Ishikawa (cell line): ENCODE results near the gene EHF.

Experiments used
- CEBPB ChIP-seq: IDR thresholded peaks from 2 replicates; pipeline ENCODE4 v1.6.1; 2012
- CREB1 ChIP-seq: IDR thresholded peaks from 2 replicates; pipeline ENCODE4 v1.6.1; 2012; ENCODE audit warnings: low read depth
- EGR1 ChIP-seq: IDR thresholded peaks from 2 replicates; pipeline ENCODE4 v1.6.1; 2012
- EP300 ChIP-seq: IDR thresholded peaks from 2 replicates; pipeline ENCODE4 v1.6.1; 2012; ENCODE audit warnings: borderline replicate concordance
- FOXM1 ChIP-seq: IDR thresholded peaks from 2 replicates; pipeline ENCODE4 v1.6.1; 2012; ENCODE audit warnings: low read depth, borderline replicate concordance
- MAX ChIP-seq: IDR thresholded peaks from 2 replicates; pipeline ENCODE4 v1.6.1; 2012
- NFIC ChIP-seq: IDR thresholded peaks from 2 replicates; pipeline ENCODE4 v1.6.1; 2012
- RAD21 ChIP-seq: IDR thresholded peaks from 2 replicates; pipeline ENCODE4 v1.6.1; 2012; ENCODE audit warnings: low read depth
- REST ChIP-seq: IDR thresholded peaks from 2 replicates; pipeline ENCODE4 v1.6.1; 2012; ENCODE audit warnings: low read depth, mild to moderate bottlenecking
- TAF1 ChIP-seq: IDR thresholded peaks from 2 replicates; pipeline ENCODE4 v1.6.1; 2012; ENCODE audit warnings: low read depth, mild to moderate bottlenecking
- TCF12 ChIP-seq: IDR thresholded peaks from 2 replicates; pipeline ENCODE4 v1.6.1; 2012; ENCODE audit warnings: low read depth
- TEAD4 ChIP-seq: IDR thresholded peaks from 2 replicates; pipeline ENCODE4 v1.6.1; 2012
- USF1 ChIP-seq: IDR thresholded peaks from 2 replicates; pipeline ENCODE4 v1.6.1; 2012
- YY1 ChIP-seq: IDR thresholded peaks from 2 replicates; pipeline ENCODE4 v1.6.1; 2012; ENCODE audit warnings: low read depth
- ZBTB7A ChIP-seq: IDR thresholded peaks from 2 replicates; pipeline ENCODE4 v1.6.1; 2012; ENCODE audit warnings: low read depth

The EHF gene

DNA sequence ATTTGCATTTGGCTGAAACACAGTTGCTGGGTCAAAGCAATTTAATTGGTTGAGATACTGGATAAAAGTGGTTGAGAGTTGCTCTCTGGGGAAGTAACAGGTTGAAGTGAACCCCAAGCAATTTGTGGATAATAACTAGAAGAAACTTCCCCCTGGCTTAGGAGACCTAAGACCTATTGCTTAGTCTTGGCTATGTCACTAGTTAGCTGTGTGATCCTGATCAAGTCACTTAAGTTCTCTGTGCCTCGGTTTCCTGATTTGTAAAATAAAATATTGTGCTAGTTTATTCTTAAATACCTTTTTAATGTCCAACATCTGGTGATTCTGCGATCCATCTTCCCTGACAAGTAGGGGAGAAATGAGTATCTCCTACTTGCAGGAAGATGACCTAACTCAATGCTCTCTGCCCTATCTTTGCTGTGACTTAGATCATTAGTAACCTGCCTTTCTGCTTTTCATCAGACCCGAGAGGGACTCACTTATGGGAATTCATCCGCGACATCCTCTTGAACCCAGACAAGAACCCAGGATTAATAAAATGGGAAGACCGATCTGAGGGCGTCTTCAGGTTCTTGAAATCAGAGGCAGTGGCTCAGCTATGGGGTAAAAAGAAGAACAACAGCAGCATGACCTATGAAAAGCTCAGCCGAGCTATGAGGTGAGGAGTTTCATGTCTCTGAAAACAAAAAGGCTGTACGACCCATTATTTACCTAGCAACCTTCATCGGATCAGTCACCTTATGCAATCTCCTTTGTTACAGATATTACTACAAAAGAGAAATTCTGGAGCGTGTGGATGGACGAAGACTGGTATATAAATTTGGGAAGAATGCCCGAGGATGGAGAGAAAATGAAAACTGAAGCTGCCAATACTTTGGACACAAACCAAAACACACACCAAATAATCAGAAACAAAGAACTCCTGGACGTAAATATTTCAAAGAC, 37.5 kb downstream of the EHF start:
- no peak for TF ChIP-seq NFIC
- TF ChIP-seq FOXM1, result no peak
- no peak for TF ChIP-seq USF1
- TF ChIP-seq EGR1, result no peak
- no peak for TF ChIP-seq CEBPB
- TF ChIP-seq TCF12, result no peak
- TF ChIP-seq RAD21, result no peak
- TF ChIP-seq TAF1, result no peak
- no peak for TF ChIP-seq TEAD4

DNA sequence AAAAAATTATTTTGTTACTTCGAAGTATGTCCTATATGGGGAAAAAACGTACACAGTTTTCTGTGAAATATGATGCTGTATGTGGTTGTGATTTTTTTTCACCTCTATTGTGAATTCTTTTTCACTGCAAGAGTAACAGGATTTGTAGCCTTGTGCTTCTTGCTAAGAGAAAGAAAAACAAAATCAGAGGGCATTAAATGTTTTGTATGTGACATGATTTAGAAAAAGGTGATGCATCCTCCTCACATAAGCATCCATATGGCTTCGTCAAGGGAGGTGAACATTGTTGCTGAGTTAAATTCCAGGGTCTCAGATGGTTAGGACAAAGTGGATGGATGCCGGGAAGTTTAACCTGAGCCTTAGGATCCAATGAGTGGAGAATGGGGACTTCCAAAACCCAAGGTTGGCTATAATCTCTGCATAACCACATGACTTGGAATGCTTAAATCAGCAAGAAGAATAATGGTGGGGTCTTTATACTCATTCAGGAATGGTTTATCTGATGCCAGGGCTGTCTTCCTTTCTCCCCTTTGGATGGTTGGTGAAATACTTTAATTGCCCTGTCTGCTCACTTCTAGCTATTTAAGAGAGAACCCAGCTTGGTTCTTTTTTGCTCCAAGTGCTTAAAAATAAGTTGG, 38.3 kb downstream of the EHF start:
- TF ChIP-seq REST (no peak), RAD21 (no peak), NFIC (no peak), YY1 (no peak), MAX (no peak), FOXM1 (no peak), CREB1 (no peak), TCF12 (no peak), CEBPB (no peak), EGR1 (no peak), TEAD4 (no peak), ZBTB7A (no peak), USF1 (no peak), TAF1 (no peak), EP300 (no peak)

DNA sequence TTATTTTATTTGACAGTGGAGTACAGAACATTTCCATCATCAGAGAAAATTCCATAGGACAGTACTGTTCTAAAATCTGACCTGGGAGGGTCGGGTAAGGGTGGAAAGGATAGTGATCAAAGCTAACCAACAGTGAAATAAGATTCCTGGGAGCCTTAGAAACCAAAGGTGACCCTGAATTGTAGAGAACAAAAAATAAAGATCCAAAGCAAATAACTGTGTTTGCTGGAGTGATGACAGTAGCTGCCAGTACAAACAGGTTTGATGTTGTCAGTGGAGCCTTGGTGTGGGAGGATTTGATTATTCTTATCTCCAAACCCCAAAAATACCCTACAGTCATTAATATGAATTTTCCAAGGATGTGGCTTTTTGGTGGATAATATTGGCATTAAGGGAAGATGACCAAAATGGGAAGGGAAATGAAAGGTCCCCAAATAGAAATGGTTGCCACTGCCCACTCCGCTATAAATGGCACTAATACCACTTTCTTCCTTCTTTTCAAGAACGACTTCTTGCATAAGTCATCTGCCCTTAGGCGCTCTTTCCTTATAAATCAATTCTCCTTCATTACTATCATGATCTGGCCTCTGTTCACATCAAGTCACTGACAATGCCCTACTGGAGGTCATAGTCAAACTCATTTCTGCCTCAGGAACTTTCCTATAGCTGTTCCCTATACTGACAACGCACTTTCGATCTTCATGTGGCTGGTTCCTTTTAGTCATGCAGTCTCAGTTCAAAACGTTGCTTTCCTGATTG, 44.4 kb downstream of the EHF start:
- TF ChIP-seq EGR1, result no peak
- TF ChIP-seq ZBTB7A, result no peak
- no peak for TF ChIP-seq CEBPB
- no peak for TF ChIP-seq TAF1
- TF ChIP-seq FOXM1, result no peak
- TF ChIP-seq TEAD4, result no peak
- TF ChIP-seq RAD21, result no peak
- no peak for TF ChIP-seq NFIC
- no peak for TF ChIP-seq YY1
- no peak for TF ChIP-seq CREB1
- no peak for TF ChIP-seq USF1
- TF ChIP-seq EP300, result no peak
- no peak for TF ChIP-seq TCF12
- no peak for TF ChIP-seq REST
- no peak for TF ChIP-seq MAX

GRCh38 chr11:34667810-34668582, 47.1 kb downstream of the EHF start:
- no peak for TF ChIP-seq YY1
- no peak for TF ChIP-seq CREB1
- no peak for TF ChIP-seq CEBPB
- no peak for TF ChIP-seq EP300
- TF ChIP-seq USF1, result no peak
- no peak for TF ChIP-seq TAF1
- TF ChIP-seq TEAD4, result no peak
- no peak for TF ChIP-seq NFIC
